ENCODE measurements around the gene ANKRD40.

- TF ChIP-seq, protein P1, sequence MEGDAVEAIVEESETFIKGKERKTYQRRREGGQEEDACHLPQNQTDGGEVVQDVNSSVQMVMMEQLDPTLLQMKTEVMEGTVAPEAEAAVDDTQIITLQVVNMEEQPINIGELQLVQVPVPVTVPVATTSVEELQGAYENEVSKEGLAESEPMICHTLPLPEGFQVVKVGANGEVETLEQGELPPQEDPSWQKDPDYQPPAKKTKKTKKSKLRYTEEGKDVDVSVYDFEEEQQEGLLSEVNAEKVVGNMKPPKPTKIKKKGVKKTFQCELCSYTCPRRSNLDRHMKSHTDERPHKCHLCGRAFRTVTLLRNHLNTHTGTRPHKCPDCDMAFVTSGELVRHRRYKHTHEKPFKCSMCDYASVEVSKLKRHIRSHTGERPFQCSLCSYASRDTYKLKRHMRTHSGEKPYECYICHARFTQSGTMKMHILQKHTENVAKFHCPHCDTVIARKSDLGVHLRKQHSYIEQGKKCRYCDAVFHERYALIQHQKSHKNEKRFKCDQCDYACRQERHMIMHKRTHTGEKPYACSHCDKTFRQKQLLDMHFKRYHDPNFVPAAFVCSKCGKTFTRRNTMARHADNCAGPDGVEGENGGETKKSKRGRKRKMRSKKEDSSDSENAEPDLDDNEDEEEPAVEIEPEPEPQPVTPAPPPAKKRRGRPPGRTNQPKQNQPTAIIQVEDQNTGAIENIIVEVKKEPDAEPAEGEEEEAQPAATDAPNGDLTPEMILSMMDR (IDR thresholded peaks at IDR 0.05), result no peak
- TF ChIP-seq POLR2AphosphoS5 (IDR thresholded peaks at IDR 0.05) (no peak), EP300 (IDR thresholded peaks at IDR 0.05; ENCODE audit: low read depth) (no peak), POLR2A (IDR thresholded peaks at IDR 0.05) (no peak)
Observed at GRCh38 chr17:50651661-50652060, 56.1 kb downstream of the ANKRD40 start.

Measured in transverse colon (tissue), 4 donors.